ENCODE data around the gene RASA4B.
"Not testable (repeated sequence)": the region's sequence is repeated elsewhere in the genome, so short reads cannot be mapped to it uniquely, and the experiment has no call there.

Gene RASA4B

DNA sequence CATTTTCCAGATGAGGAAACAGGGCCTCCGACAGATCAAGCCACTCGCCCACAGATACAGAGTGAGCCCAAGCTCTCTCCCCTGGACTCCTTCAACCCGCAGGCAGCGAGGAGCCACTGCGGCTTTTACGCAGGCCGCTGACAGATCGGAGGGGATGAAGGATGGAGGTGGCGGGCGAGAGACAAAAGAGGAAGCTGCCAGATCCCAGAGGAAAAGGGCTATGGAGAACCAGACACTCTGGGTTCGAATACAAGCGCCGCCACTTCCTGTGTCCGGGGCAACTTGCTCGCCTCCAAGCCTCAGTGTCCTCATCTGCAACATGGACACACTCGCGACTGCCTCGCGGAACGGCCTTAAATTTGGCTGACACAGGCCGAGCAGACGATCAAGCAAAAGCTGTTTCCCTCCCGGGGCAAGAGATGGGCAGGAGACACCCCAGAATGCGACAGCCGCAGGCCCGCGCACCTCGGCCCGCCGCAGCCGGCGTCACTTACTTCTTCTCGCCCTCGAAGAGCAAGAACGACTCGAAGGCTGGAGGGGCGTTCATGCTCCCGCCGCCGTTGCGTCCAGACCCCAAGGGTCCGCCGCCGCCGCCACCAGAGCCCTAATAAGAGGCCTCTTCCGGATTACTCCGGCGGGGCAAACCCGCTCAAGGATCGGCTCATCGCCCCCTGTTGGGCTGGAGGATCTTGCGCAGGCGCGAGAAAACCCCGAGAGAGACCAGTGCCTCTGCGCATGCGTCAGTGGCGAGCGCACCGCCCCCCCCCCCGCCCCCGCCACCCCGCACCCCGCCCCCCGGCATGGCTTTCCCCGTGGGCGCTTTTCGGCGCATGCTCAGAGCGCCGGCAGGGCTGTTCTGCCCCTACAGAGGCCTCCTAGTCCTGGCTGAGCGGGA lies 39.0 kb downstream of the RASA4B start, which contains the start of gene POLR2J:
Gene POLR2J (minus strand): TSS at position 609 of the 895 bp plus-strand sequence. CDS start 62 bp downstream, at position 547.
- Histone ChIP-seq H3K27ac (peak within 1 kb of the TSS in 10 of 21 experiments; percentile 41 to 79 (median 53)), H3K4me3 (peak within 1 kb of the TSS; percentile 25 to 54 (median 35))

DNA sequence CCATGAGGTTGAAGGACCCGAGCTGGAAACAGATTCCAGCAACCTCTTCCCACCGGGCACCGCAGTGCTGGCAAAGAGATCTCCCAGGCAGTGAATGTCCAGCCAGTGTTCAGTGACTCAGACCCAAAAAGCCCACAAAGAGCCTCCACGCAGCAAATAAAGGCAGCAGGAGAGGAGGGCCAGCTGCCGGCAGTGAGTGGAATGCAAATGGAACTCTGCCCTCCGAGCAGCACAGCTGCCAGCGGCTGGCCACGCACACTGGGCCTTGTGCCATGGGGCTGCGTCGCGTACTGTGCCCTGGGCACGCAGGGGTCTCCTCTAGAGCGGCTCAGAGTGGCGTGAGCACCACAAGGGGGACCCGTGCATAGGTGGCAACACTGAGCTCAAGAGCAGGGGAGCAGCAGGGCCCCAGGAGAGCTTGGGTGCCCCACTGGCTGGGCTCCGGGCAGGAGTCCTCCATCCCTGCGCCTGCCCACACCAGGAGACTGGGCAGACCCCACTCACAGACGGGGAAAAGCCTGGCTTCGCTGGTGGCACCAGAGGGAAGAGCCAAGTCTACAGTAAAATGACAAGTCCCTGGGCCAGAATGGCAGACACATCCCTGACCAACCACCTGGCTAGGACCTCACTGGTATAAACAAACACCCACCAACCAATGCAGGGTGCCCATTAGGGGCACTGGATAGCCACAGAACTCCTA lies 42.7 kb downstream of the RASA4B start:
- H3K27ac ChIP-seq, result not testable (repeated sequence)

DNA sequence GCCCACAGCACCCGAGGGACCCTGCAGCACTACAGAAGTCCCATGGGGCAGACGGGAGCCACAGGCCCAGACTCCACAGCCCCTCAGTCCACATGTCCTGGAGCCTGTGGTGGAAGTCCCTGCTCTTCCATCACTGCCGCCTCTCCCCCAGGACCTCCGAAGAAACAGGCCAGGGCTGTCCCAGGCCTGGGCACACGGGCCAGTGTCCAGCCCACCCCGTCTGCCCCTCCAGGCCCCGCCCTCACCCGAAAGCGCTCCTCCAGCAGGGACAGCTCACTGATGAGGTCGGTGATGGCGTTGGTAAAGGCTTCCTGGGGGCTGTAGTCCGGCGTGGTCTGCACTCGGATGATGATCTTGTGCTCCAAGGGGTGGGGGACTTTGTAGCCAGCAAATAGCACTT lies 43.5 kb downstream of the RASA4B start:
- not testable (repeated sequence) for H3K27ac ChIP-seq

More for the DNA sequence above, 42.7 kb downstream of the RASA4B start:
- H3K4me3 ChIP-seq, result not testable (repeated sequence)

DNA sequence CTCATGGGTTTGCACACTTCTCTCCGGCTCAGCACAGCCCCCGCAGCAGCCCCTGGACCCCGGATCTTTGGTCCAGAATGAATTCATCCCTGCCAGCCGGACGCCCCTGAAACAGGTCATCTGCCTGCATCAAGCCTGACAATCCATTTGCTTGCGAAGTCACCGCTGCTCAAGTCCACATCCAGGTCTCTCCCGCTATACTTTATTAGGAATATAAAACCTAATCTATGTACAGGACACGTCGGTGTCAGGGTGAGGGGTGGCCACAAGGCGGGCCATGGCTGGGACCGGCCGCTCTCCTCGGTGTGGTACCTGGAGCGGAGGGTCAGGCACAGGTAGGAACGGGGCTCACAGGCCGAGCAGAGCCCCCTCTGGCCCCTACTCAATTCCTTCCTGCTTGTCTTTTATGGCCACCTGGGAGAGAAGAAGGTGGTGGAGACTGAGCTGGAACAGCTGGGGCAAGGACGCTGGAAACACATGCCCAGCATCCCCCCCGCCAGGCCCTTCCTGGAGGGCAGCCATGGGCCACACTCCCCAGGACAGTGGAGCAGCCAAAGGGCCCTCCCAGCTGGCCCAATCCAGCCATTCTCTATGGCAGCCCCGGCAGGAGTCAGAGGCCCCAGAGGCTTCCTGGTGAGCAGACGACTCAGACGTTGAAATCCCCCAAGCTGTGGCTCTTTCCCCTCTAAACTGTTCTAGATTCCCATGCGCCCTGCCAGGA lies 44.1 kb downstream of the RASA4B start:
- H3K4me3 ChIP-seq, result no peak overlapping the region
- no peak overlapping the region for H3K27ac ChIP-seq

More for the DNA sequence above, 43.5 kb downstream of the RASA4B start:
- H3K4me3 ChIP-seq, result not testable (repeated sequence)

DNA sequence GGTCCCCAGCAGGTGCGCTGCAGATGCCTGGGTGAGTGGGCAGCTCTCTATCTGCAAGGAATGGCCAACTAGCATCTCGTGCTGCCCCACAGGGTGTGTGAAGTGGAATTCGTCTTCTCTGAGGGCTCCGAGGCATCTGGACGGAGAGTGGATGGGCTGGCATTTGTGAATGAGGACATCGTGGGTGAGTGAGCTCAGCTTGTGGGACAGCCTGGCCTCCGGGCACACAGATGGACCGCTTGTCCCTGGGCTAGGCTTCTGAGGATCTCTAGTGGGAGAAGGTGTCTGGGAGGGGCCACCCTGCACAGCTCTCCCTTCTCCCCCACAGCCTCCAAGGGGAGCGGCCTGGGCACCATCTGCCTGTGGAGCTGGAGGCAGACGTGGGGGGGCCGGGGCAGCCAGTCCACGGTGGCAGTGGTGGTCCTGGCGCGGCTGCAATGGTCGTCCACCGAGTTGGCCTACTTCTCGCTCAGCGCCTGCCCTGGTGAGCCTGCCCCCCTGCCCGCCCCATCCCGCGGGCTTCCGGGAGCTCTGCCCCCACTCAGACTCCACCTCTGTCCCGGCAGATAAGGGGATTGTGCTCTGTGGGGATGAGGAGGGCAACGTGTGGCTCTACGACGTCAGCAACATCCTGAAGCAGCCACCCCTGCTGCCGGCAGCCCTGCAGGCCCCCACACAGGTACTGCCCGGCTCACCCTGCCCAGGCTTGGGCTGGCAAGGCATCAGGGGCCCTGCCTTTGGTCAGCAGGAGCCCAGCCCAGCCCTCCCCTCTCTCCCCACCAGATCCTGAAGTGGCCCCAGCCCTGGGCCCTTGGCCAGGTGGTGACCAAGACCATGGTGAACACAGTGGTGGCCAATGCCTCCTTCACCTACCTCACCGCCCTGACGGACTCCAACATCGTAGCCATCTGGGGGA lies 45.2 kb downstream of the RASA4B start:
- Histone ChIP-seq H3K4me3 (no peak overlapping the region), H3K27ac (no peak overlapping the region)

DNA sequence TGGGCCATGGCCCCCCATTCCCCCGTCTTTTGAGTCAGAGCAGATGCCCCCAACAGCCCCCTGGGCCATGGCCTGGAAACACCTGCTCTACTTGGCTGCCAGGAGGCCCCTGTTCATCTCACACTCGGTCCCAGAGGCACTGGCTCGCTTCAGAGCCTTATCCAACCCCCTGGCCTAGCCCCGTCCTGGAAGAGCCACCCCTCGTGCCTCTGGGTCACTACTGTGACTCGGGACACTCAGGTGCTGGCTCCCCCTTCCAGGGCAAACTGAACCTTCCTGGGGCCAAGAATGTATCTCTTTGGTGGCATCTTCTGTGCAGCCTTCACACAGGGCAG lies 45.8 kb downstream of the RASA4B start:
- no peak overlapping the region for H3K27ac ChIP-seq
- H3K4me3 ChIP-seq, result no peak overlapping the region

DNA sequence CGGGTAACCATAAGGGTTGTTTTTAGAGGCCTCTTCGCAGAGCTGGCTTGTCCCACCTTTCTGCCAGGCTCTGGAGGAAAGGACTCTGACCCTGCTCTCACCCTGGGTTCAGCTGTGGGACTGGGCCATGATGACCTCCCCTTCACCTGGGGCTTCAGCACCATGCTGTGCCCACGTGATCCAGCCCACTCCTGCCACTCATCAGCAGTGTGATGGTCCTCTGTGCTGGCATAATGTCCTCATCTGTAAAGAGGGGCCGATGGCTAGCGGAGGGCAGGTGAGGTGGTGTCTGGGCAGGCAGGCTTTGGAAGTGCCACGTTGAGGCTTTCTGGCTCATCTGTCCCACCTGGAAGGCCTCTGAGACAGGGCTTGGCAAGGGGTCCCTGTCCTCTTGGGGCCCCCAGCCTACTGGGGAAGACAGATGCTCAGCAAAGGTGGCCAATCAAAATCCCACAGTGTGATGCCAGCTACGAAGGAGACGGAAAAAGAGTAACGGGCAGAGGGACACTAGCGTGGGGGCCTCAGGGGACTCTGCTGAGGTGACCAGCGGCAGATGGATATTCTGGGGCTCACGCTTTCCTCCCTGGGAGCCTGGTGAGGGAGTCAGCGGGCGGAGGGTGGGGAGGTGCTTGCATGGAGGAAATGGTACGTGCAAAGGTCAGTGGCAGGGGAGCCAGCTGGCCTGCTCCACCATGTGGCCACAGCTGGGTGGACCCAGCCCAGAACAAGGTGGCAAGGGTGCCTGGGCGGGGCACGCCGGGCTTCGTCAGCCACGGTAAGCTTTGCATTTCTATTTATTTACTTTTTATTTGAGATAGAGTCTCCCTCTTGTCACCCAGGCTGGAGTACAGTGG lies 47.4 kb downstream of the RASA4B start:
- Histone ChIP-seq H3K4me3 (no peak overlapping the region), H3K27ac (no peak overlapping the region)

DNA sequence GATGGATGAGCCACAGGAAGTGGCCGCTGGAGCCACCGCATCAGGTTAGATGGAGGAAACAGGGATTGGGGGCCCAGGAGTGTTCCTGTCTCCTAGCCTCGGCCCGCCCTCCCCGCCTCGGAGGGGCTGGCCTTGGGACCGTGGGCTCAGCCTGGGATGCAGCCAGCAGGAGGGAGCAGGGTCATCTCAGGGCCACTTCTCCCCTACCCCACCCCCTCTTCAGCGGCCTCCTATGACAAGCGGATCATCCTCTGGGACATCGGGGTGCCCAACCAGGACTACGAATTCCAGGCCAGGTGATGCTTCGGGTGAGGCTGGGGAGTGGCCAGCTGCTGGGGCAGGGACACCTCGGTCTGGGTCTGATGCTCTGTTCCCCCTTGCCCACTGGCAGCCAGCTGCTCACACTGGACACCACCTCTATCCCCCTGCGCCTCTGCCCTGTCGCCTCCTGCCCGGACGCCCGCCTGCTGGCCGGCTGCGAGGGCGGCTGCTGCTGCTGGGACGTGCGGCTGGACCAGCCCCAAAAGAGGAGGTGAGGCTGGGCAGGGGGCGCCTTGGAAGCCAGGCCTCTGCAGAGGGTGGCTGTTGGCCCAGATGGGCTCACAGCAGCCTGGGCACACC lies 48.1 kb downstream of the RASA4B start:
- Histone ChIP-seq H3K4me3 (no peak overlapping the region), H3K27ac (no peak overlapping the region)

DNA sequence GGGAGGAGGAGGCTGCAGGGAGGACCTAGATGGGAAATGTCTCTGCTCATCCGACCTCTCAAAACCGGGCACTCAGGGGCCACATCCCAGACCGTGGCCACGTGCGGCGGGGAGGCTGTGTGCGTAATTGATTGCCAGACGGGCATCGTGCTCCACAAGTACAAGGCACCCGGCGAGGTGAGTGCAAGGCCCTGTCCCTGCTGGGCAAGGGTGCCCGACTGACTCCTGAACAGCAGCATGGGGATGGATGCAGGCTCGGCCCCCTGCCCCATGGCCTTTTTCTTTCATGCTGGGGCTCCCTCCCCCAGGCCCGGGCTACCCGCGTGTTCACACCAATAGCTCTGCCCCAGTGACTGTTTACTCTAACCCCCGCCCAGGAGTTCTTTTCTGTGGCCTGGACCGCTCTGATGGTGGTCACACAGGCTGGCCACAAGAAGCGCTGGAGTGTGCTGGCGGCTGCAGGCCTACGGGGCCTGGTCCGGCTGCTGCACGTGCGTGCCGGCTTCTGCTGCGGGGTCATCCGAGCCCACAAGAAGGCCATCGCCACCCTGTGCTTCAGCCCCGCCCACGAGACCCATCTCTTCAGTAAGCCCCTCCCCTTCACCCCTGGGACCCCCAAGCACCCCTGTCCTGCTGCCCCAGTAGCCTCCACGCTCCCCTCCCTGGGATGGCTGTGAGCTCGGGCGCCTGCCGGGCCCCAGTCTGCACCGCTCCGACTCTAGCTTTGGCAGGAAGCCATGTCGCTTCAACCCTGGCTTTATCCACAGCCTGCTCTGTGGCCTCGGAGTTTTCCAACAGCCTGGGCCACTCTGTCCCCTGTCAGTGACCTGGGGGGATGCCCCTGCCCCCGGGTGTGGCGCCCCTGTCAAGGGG lies 48.9 kb downstream of the RASA4B start:
- Histone ChIP-seq H3K4me3 (no peak overlapping the region), H3K27ac (no peak overlapping the region)

DNA sequence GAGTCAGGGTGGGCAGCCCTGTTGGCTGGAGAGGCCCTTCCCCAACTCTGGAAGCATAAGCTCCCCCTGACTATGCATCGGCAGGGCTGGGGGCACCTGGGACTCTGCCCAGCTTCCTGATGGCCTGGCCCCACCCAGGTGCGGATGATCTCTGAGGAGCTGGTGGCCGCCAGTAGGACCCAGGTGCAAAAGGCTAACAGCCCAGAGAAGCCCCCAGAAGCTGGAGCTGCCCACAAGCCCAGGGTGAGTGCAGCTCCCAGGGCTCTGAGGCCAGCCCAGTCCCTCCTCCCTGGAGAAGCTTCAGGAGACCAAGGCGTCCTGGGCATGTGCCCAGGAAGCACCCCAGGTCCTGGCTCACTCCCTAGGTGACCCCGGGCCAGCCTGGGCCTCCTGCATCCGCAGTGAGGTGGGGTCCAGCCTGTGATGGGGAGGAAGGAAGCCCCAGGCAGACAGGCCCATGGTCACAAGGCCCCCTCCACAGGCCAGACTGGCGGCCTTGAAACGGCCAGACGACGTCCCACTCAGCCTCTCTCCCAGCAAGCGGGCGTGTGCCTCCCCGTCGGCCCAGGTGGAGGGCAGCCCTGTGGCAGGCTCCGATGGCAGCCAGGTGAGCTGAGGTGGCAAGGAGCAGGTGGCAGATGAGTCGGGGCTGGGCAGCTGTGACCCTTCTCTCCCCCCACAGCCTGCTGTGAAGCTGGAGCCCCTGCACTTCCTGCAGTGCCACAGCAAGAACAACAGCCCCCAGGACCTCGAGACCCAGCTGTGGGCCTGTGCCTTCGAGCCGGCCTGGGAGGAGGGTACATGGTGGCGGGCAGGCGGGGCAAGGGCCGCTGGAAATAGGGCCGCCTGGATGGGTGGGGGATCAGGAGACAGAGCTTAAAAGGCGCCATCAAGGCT lies 49.7 kb downstream of the RASA4B start:
- no peak overlapping the region for H3K27ac ChIP-seq
- no peak overlapping the region for H3K4me3 ChIP-seq

DNA sequence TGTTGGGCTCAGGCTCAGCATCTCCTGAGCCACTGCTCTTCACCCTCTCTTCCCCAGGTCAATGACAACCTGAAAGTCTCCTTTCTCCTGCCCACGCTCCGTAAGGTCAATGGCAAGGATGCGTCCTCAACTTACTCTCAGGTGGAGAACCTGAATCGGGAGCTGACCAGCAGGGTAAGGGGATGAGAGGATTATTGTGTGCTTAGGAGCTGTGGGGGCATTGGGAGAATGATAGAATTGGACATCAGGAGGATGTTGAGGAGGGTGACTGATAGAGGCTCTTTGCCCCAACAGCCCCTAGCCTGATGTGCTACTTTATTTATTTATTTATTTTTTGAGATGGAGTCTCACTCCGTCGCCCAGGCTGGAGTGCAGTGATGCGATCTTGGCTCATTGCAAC lies 51.5 kb downstream of the RASA4B start:
- Histone ChIP-seq H3K4me3 (peak overlapping the region in 1 of 7 experiments; percentile 99), H3K27ac (peak overlapping the region in 1 of 21 experiments; percentile 86)

DNA sequence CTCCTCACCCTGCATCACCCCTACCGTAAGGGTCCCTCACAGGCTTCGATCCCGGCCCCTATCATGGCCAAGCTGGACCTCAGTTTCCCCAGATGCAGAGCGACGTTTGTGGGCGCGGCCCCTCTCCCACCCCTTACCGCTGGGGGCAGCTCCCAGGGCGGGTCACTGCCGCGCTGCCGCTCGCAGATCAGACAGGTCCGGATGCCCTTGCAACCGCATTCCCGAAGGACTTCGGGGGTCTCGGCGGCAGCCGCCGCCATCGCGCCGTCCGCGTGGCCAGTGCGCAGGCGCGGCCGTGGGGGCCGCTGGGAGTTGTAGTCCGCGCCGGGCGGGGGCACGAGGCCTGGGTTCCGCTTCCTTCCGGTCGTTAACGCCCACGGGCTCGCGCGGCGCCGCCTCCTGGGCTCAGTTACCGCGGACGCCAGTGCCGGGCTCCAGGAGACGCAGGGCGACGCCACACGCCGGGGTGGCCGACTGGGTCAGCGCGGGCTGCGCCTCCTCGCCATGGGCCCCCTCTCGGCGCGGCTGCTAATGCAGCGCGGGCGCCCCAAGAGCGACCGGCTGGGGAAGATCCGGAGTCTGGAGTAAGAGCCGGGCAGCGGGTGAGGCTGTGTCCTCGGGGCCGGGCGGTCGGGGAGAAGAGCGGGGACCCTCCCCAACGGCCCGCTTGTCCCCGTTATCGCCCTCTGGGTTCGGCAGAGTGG lies 52.8 kb downstream of the RASA4B start, which contains the start of the genes ALKBH4 and LRWD1:
Gene ALKBH4 (minus strand): TSS at position 287 of the 704 bp plus-strand sequence. CDS start 27 bp downstream, at position 260.
Gene LRWD1 (plus strand): TSS at position 408 of the 704 bp plus-strand sequence. CDS start 97 bp downstream, at position 505.
- H3K27ac ChIP-seq, result peak within 1 kb of the TSS; percentile 55 to 93 (median 85)

DNA sequence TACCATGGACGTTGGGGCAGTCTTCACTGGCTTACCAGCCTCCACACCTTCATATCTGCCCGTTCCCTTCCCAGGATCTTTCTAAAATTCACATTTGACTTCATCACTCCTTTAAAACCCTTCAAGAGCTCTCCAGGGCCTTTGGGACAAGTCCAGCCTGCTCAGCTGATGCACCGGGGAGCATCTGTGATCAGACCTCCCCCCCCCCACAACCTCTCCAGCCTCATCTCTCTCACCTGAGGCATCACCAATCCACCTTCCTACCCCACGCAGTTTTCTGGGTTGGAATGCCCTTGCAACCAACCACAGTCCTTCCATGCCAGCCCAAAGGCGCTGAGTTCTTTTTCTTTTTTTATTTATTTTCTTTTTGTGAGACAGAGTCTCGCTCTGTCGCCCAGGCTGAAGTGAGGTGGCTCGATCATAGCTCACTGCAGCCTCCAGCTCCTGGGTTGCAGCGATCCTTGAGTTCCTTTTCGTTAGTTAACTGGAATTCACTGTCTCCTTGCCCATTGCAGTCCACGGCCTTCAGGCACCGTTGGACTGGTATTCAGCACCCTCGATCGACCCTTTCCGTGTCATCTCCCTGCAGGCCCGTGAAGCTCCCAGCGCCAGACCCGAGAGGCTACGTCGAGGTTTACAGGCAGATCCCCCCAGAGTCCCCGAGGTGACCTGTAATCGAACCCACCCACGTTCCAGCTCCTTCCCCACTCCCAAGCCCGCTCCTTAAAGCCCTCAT lies 53.6 kb downstream of the RASA4B start:
- peak overlapping the region; percentile 55 to 93 (median 85) for H3K27ac ChIP-seq

More for the DNA sequence above, 52.8 kb downstream of the RASA4B start, which contains the start of the genes ALKBH4 and LRWD1:
- peak within 1 kb of the TSS; percentile 79 to 100 (median 86) for H3K4me3 ChIP-seq

DNA sequence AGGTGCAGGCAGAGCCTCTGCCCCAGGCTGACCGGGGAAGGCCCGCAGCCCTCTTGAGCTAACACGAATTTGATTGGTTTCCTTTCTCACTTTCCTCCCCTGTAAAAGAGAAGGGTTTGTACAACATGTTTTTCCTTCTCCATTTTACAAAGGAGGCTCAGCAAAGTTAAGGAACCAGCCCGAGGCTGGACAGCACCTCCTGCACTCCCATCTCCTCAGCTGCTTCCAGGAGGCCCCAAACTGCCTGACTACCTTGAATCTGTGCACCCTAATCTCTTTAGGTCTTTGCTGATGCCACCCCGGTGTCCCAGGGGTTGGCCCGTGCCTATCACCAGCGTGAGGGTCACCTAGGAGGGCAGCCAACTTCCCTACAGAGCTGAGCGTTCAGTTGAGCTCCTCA lies 57.1 kb downstream of the RASA4B start:
- no peak overlapping the region for H3K4me3 ChIP-seq
- H3K27ac ChIP-seq, result no peak overlapping the region

More for the DNA sequence above, 53.6 kb downstream of the RASA4B start:
- peak overlapping the region; percentile 79 to 100 (median 86) for H3K4me3 ChIP-seq
